ENCODE results near the gene CASKIN1.

The CASKIN1 gene

DNA sequence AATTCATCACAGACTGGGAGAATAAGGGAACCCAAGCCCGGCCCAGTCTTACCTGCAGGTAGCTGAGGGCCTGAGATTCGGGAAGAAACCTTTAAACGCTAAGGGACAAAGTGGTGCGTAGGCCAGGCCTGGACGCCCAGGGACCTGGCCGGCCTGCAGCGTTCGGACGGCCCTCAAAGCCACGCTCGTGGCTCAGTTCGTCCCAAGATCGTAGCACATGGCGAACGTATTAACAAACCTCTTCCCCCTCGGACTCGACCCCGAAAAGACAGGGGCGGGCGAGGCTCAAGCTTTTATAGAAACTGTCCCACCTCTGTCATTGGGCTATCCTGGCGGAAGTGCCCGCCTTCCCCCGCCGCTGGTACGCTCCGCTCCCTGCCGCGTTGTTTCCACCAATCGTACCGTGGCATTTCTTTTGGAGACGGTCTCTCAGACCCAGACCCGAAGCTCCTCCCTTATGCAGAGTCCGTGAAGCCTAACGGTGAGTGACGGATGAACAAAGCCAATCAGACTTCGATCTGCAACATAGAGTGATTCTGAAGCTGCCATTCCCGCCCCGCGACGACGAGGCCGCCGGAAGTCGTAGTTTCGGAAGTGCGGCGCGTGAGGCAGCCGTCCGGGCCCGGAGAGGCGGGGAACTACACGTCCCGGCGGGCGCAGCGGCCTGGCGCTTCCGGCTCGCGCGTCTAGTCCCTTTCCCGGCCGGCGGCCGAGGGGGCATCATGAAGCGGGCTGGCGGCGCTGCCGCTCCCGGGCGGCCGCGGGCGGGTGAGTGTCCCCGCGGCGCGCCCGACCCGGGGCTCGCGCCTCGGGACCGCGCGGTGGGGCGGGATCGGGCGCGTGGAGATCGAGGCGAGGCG lies 41.1 kb downstream of the CASKIN1 start, which contains the start of gene TRAF7:
Gene TRAF7, plus strand, starts transcription at position 692 of the 860 bp plus-strand sequence. CDS start 8,139 bp downstream, outside the sequence.
- H3K27me3 ChIP-seq (ENCODE audit: low read length) = no peaks in the 10 kb centered on the region
- peaks cover 65% of the 10 kb centered on the region for H3K79me2 ChIP-seq (ENCODE audit: insufficient read depth, low read length)
- no peak within 1 kb of the TSS for H2AFZ ChIP-seq (ENCODE audit: low read depth, low read length, severe bottlenecking)
- H3F3A ChIP-seq (ENCODE audit: insufficient read depth) = peaks cover 48% of the 10 kb centered on the region
- peak within 1 kb of the TSS; percentile 79 for H3K4me2 ChIP-seq (ENCODE audit: low read depth, low read length, poor library complexity, severe bottlenecking)
- peaks cover 25% of the 10 kb centered on the region for H3K36me3 ChIP-seq (ENCODE audit: low read length)
- TF ChIP-seq, protein P1, sequence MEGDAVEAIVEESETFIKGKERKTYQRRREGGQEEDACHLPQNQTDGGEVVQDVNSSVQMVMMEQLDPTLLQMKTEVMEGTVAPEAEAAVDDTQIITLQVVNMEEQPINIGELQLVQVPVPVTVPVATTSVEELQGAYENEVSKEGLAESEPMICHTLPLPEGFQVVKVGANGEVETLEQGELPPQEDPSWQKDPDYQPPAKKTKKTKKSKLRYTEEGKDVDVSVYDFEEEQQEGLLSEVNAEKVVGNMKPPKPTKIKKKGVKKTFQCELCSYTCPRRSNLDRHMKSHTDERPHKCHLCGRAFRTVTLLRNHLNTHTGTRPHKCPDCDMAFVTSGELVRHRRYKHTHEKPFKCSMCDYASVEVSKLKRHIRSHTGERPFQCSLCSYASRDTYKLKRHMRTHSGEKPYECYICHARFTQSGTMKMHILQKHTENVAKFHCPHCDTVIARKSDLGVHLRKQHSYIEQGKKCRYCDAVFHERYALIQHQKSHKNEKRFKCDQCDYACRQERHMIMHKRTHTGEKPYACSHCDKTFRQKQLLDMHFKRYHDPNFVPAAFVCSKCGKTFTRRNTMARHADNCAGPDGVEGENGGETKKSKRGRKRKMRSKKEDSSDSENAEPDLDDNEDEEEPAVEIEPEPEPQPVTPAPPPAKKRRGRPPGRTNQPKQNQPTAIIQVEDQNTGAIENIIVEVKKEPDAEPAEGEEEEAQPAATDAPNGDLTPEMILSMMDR (IDR thresholded peaks at IDR 0.05; ENCODE audit: insufficient read depth, low read length, poor library complexity, severe bottlenecking) = no peak
- no peak for TF ChIP-seq EZH2phosphoT487 (conservative IDR thresholded peaks at IDR 0.05; ENCODE audit: low read length)
- H3K9ac ChIP-seq (ENCODE audit: low read length) = peak within 1 kb of the TSS; percentile 100
- H3K9me2 ChIP-seq (replicated peaks; ENCODE audit: insufficient read depth, low read length) = no peaks in the 10 kb centered on the region
- peaks cover 9% of the 10 kb centered on the region; the same call in 1 of the 2 replicates for H4K20me1 ChIP-seq (ENCODE audit: low read depth, low read length)
- H3K27ac ChIP-seq (ENCODE audit: low read depth, low read length) = peak within 1 kb of the TSS; percentile 72
- peak within 1 kb of the TSS; percentile 100 for H3K4me3 ChIP-seq (ENCODE audit: insufficient read depth, low read length, poor library complexity, severe bottlenecking)
- no peaks in the 10 kb centered on the region for H3K9me3 ChIP-seq (ENCODE audit: insufficient read depth, low read length)

DNA sequence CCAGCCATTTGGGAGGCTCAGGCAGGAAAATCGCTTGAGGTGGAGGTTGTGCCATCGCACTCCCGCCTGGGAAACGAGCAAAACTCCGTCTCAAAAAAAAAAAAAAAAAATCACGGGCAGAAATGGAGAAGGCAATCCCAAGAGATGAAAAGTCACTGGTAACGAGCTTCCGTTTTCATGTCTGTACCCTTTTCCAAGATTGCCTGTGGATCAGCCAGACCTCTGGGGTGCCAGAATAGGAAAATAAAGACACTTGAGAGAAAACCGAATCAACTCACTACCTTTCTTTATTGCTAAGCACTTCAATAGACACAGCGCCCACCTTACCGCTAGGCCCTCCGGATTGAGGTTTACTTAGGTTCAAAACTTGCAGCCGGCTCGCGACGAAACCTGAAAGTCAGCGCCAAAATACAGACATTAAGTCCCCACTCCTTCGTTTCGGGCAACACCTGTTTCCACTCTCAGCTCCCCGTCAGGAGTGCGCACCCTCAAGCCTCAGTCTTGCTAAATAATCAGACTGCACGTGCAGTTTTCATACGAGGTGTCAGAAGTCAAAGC lies 41.8 kb downstream of the CASKIN1 start:
- Histone ChIP-seq H3K9me2 (replicated peaks; ENCODE audit: insufficient read depth, low read length) (no peaks in the 10 kb centered on the region), H3K79me2 (ENCODE audit: insufficient read depth, low read length) (peaks cover 58% of the 10 kb centered on the region), H3F3A (ENCODE audit: insufficient read depth) (peaks cover 55% of the 10 kb centered on the region), H3K27me3 (ENCODE audit: low read length) (no peaks in the 10 kb centered on the region), H3K9ac (ENCODE audit: low read length) (peak overlapping the region; percentile 100), H3K9me3 (ENCODE audit: insufficient read depth, low read length) (no peaks in the 10 kb centered on the region), H3K36me3 (ENCODE audit: low read length) (peaks cover 25% of the 10 kb centered on the region), H3K4me2 (ENCODE audit: low read depth, low read length, poor library complexity, severe bottlenecking) (peak overlapping the region; percentile 79), H3K4me3 (ENCODE audit: insufficient read depth, low read length, poor library complexity, severe bottlenecking) (peak overlapping the region; percentile 100), H4K20me1 (ENCODE audit: low read depth, low read length) (peaks cover 9% of the 10 kb centered on the region; the same call in 1 of the 2 replicates), H2AFZ (ENCODE audit: low read depth, low read length, severe bottlenecking) (no peak overlapping the region), H3K27ac (ENCODE audit: low read depth, low read length) (peak overlapping the region; percentile 72)
- no peak for TF ChIP-seq EZH2phosphoT487 (conservative IDR thresholded peaks at IDR 0.05; ENCODE audit: low read length)
- TF ChIP-seq, protein P1 (IDR thresholded peaks at IDR 0.05; ENCODE audit: insufficient read depth, low read length, poor library complexity, severe bottlenecking) = no peak

DNA sequence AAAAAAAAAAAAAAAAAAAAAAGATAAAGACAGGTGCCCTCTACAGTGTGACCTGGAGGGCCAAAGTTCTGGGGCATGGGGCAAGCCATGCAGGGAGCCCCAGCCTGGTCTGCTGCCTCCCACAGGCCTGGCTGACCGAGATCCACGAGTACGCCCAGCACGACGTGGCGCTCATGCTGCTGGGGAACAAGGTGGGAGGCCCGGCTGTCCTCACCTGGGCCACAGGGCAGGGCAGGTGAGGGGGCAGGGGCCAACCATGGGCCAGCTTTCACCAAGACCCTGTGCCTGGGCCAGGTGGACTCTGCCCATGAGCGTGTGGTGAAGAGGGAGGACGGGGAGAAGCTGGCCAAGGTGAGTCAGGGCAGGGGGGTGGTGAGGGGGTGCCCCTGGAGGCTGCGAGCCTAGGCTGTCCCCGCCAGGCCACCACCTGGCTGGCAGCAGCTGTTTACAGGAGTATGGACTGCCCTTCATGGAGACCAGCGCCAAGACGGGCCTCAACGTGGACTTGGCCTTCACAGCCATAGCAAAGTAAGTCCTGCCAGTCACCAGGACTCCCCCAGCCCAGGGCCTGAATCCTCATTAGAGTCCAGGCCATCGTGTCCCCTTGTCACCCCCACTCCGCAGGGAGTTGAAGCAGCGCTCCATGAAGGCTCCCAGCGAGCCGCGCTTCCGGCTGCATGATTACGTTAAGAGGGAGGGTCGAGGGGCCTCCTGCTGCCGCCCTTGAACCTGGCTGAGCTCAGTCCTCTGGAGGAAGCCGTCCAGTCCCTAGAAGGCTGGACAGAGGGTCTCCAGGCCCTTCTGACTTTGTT lies 43.5 kb downstream of the CASKIN1 start:
- Histone ChIP-seq H3K27me3 (ENCODE audit: low read length) (no peaks in the 10 kb centered on the region), H3K9me3 (ENCODE audit: insufficient read depth, low read length) (no peaks in the 10 kb centered on the region), H4K20me1 (ENCODE audit: low read depth, low read length) (peaks cover 9% of the 10 kb centered on the region; the same call in 1 of the 2 replicates), H3K79me2 (ENCODE audit: insufficient read depth, low read length) (peaks cover 41% of the 10 kb centered on the region), H3K4me2 (ENCODE audit: low read depth, low read length, poor library complexity, severe bottlenecking) (peak overlapping the region; percentile 79), H2AFZ (ENCODE audit: low read depth, low read length, severe bottlenecking) (no peak overlapping the region), H3K27ac (ENCODE audit: low read depth, low read length) (peak overlapping the region; percentile 72), H3F3A (ENCODE audit: insufficient read depth) (peaks cover 58% of the 10 kb centered on the region), H3K4me3 (ENCODE audit: insufficient read depth, low read length, poor library complexity, severe bottlenecking) (peak overlapping the region; percentile 100), H3K36me3 (ENCODE audit: low read length) (peaks cover 25% of the 10 kb centered on the region), H3K9me2 (replicated peaks; ENCODE audit: insufficient read depth, low read length) (no peaks in the 10 kb centered on the region), H3K9ac (ENCODE audit: low read length) (peak overlapping the region; percentile 100)
- TF ChIP-seq, protein P1 (IDR thresholded peaks at IDR 0.05; ENCODE audit: insufficient read depth, low read length, poor library complexity, severe bottlenecking) = no peak
- no peak for TF ChIP-seq EZH2phosphoT487 (conservative IDR thresholded peaks at IDR 0.05; ENCODE audit: low read length)
